ENCODE results near the gene GAS2.
A peak's percentile ranks its signal among the peaks of the same experiment; 100 is the strongest.

The GAS2 gene

GRCh38 chr11:22809893-22810292 is 143.5 kb downstream of the GAS2 start:
- Histone ChIP-seq H3K4me2 (ENCODE audit: low read length) (no peak overlapping the region), H3K36me3 (ENCODE audit: insufficient read depth, low read length) (no peaks in the 10 kb centered on the region), H3K27me3 (ENCODE audit: insufficient read depth, low read length) (no peaks in the 10 kb centered on the region), H3K9me2 (ENCODE audit: low read depth, low read length) (no peaks in the 10 kb centered on the region), H3K9me3 (ENCODE audit: low read length) (peaks cover 4% of the 10 kb centered on the region; the same call in 1 of the 2 replicates), H3K4me1 (ENCODE audit: insufficient read depth, low read length, severe bottlenecking) (no peaks in the 10 kb centered on the region), H2AFZ (ENCODE audit: low read length) (no peak overlapping the region), H3K27ac (ENCODE audit: low read depth, low read length, poor library complexity, severe bottlenecking) (no peak overlapping the region), H3K79me2 (ENCODE audit: insufficient read depth, low read length) (no peaks in the 10 kb centered on the region), H3K9ac (ENCODE audit: low read length) (no peak overlapping the region), H3F3A (ENCODE audit: insufficient read depth, low read length) (no peaks in the 10 kb centered on the region), H3K4me3 (ENCODE audit: low read depth, low read length, poor library complexity, severe bottlenecking) (no peak overlapping the region), H4K20me1 (ENCODE audit: insufficient read depth, low read length) (no peaks in the 10 kb centered on the region)
- no peak for TF ChIP-seq EZH2 (IDR thresholded peaks at IDR 0.05; ENCODE audit: borderline replicate concordance, low read length)
- no peak for TF ChIP-seq CTCF (IDR thresholded peaks at IDR 0.05; ENCODE audit: low read length)

GRCh38 chr11:22822203-22822602 is 155.8 kb downstream of the GAS2 start:
- no peaks in the 10 kb centered on the region for H3K9me2 ChIP-seq (ENCODE audit: low read depth, low read length)

GRCh38 chr11:22828373-22828772 is 162.0 kb downstream of the GAS2 start:
- no peaks in the 10 kb centered on the region for H3F3A ChIP-seq (ENCODE audit: insufficient read depth, low read length)
- no peak overlapping the region for H3K27ac ChIP-seq (ENCODE audit: low read depth, low read length, poor library complexity, severe bottlenecking)
- H3K4me1 ChIP-seq (ENCODE audit: insufficient read depth, low read length, severe bottlenecking): peaks cover 15% of the 10 kb centered on the region
- TF ChIP-seq EZH2 (IDR thresholded peaks at IDR 0.05; ENCODE audit: borderline replicate concordance, low read length): no peak
- no peak for TF ChIP-seq CTCF (IDR thresholded peaks at IDR 0.05; ENCODE audit: low read length)
- H3K9me3 ChIP-seq (ENCODE audit: low read length): no peaks in the 10 kb centered on the region
- H3K36me3 ChIP-seq (ENCODE audit: insufficient read depth, low read length): peaks cover 16% of the 10 kb centered on the region
- no peaks in the 10 kb centered on the region for H4K20me1 ChIP-seq (ENCODE audit: insufficient read depth, low read length)
- peak overlapping the region; percentile 62 for H3K4me2 ChIP-seq (ENCODE audit: low read length)
- no peaks in the 10 kb centered on the region for H3K9me2 ChIP-seq (ENCODE audit: low read depth, low read length)
- H3K9ac ChIP-seq (ENCODE audit: low read length): peak overlapping the region; percentile 67; the same call in 1 of the 2 replicates
- no peaks in the 10 kb centered on the region for H3K27me3 ChIP-seq (ENCODE audit: insufficient read depth, low read length)
- no peak overlapping the region for H2AFZ ChIP-seq (ENCODE audit: low read length)
- 0 out of 2 replicates have a peak, but pooled peaks cover 3% of the 10 kb centered on the region for H3K79me2 ChIP-seq (ENCODE audit: insufficient read depth, low read length)
- H3K4me3 ChIP-seq (ENCODE audit: low read depth, low read length, poor library complexity, severe bottlenecking): peak overlapping the region; percentile 70

More at GRCh38 chr11:22822203-22822602, 155.8 kb downstream of the GAS2 start:
- Histone ChIP-seq H3K9me3 (ENCODE audit: low read length) (no peaks in the 10 kb centered on the region), H3K9ac (ENCODE audit: low read length) (no peak overlapping the region), H3K27ac (ENCODE audit: low read depth, low read length, poor library complexity, severe bottlenecking) (no peak overlapping the region), H4K20me1 (ENCODE audit: insufficient read depth, low read length) (no peaks in the 10 kb centered on the region), H3K4me2 (ENCODE audit: low read length) (no peak overlapping the region), H3F3A (ENCODE audit: insufficient read depth, low read length) (no peaks in the 10 kb centered on the region), H3K4me3 (ENCODE audit: low read depth, low read length, poor library complexity, severe bottlenecking) (no peak overlapping the region), H3K79me2 (ENCODE audit: insufficient read depth, low read length) (no peaks in the 10 kb centered on the region), H2AFZ (ENCODE audit: low read length) (no peak overlapping the region), H3K4me1 (ENCODE audit: insufficient read depth, low read length, severe bottlenecking) (no peaks in the 10 kb centered on the region), H3K27me3 (ENCODE audit: insufficient read depth, low read length) (no peaks in the 10 kb centered on the region), H3K36me3 (ENCODE audit: insufficient read depth, low read length) (peaks cover 36% of the 10 kb centered on the region)
- no peak for TF ChIP-seq EZH2 (IDR thresholded peaks at IDR 0.05; ENCODE audit: borderline replicate concordance, low read length)
- no peak for TF ChIP-seq CTCF (IDR thresholded peaks at IDR 0.05; ENCODE audit: low read length)

Measured in OCI-LY1 (cell line).